SJCRH30 (cell line): ENCODE data around the gene ABLIM2. TPM values are rescaled to one million over a fixed set of nuclear protein-coding genes. Genes with fewer than 3 reads are reported as not detected.

ENCODE experiments used
- DNase-seq, 2 experiments: peaks; one replicate each; pipeline ENCODE4 v3.0.0-alpha.2; 2015 to 2020
- H3K27ac ChIP-seq: fragments of 250-450 bp; sonication (Bioruptor Pico); 2 replicates; pipeline ENCODE4 v1.5.1; 2020; ENCODE audit warnings: mild to moderate bottlenecking, moderate library complexity
- H3K27me3 ChIP-seq: fragments of 250-450 bp; sonication (Bioruptor Pico); 2 replicates; pipeline ENCODE4 v1.5.1; 2020; ENCODE audit warnings: mild to moderate bottlenecking, moderate library complexity
- H3K36me3 ChIP-seq: fragments of 250-450 bp; sonication (Bioruptor Pico); 2 replicates; pipeline ENCODE4 v1.5.1; 2020; ENCODE audit warnings: mild to moderate bottlenecking, moderate library complexity
- H3K4me1 ChIP-seq: fragments of 250-450 bp; sonication (Bioruptor Pico); 2 replicates; pipeline ENCODE4 v1.5.1; 2020; ENCODE audit warnings: mild to moderate bottlenecking, moderate library complexity
- H3K4me3 ChIP-seq: fragments of 250-450 bp; sonication (Bioruptor Pico); 2 replicates; pipeline ENCODE4 v1.5.1; 2020; ENCODE audit warnings: mild to moderate bottlenecking, moderate library complexity
- H3K9me3 ChIP-seq: fragments of 250-450 bp; sonication (Bioruptor Pico); replicated peaks from 2 replicates; pipeline ENCODE4 v1.5.1; 2020; ENCODE audit warnings: mild to moderate bottlenecking, moderate library complexity
- total RNA-seq: library from RNA; depleted of rRNA; stranded (reverse); fragments of >200 nt; shearing (Covaris generic); gene quantifications from 2 replicates; pipeline ENCODE4 v1.2.3, GENCODE V29; 2014

Gene ABLIM2
- total RNA-seq, 1 experiment from 2014 or later = 0.12 TPM

- Histone ChIP-seq H3K27ac (no peak overlapping the region), H3K4me1 (no peaks in the 10 kb centered on the region; the same call in 1 of the 2 replicates), H3K9me3 (no peaks in the 10 kb centered on the region), H3K4me3 (no peak overlapping the region), H3K36me3 (no peaks in the 10 kb centered on the region), H3K27me3 (peaks cover 26% of the 10 kb centered on the region)
- no peak for DNase-seq
Measured at GRCh38 chr4:8076023-8076422, 82.6 kb downstream of the ABLIM2 start.

DNA sequence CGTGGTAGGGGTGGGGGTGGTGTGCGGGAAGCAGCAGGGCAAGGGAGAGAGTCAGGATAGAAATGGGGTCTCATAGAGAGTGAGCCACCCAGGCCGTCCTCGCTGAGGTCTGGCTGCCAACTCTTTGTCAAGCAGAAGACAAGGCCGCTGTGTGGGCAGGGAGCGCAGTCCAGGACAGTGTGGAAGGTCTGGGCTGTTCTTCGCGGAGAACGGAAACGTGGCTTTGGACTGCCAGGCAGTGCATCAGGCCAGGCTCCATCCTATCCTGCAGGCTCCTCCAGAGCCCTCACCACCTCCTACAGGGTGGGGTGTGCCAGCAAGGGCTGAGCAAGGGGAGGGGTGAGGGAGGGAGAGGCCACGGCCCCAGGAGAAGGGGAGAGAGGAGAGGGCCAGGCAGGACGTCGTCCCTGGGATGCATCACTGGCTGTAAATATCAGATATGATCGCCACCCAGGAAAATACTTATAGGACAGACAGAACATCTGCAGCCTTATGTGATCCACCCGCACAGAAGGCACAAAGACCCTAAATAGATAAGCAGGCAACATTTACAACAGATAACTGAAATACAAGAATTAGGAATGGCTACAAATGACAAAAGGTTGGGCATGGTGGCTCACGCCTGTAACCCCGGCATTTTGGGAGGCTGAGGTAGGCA, 85.3 kb downstream of the ABLIM2 start:
- Histone ChIP-seq H3K36me3 (no peaks in the 10 kb centered on the region), H3K9me3 (no peaks in the 10 kb centered on the region), H3K27me3 (peaks cover 17% of the 10 kb centered on the region), H3K4me1 (no peaks in the 10 kb centered on the region), H3K27ac (no peak overlapping the region), H3K4me3 (no peak overlapping the region)
- no peak for DNase-seq

DNA sequence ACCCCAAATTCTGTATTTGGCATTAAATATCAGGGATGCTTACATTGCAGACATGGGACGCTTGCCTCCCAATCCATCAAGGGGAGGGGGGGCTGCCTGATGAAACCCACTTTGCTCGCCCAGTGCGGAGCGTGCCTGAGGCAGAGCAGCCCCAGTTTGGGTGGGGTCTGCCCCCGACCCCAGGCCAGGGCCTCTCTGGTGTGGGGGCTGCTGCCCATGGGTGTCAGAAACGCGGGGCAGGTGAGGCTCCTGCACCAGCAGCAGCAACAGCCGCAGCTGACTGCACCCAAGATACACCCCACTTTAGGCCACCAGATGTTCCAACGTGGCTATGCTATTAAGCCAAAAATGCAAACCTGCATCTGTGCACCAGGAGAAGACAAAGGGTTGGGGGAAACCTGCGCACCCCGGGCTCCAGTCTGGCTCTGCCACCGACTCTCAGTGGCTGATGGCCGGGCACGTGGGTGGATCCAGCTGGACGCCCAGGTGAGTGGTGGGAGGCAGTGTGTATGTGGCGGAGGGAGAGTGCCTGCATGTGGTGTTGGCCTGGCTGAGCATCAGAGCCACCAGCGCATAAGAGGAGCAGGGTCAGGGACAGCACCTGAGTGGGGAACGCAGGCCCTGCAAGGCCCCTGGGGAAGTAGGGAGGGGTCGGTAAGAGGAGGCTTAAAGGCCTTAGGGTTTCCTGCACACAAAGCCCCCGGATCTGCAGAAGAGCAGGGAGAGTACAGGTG, 86.2 kb downstream of the ABLIM2 start:
- no peaks in the 10 kb centered on the region for H3K4me1 ChIP-seq
- H3K9me3 ChIP-seq = no peaks in the 10 kb centered on the region
- H3K4me3 ChIP-seq = no peak overlapping the region
- no peak for DNase-seq
- no peak overlapping the region for H3K27ac ChIP-seq
- H3K27me3 ChIP-seq = peaks cover 20% of the 10 kb centered on the region; the same call in 1 of the 2 replicates
- no peaks in the 10 kb centered on the region for H3K36me3 ChIP-seq

DNA sequence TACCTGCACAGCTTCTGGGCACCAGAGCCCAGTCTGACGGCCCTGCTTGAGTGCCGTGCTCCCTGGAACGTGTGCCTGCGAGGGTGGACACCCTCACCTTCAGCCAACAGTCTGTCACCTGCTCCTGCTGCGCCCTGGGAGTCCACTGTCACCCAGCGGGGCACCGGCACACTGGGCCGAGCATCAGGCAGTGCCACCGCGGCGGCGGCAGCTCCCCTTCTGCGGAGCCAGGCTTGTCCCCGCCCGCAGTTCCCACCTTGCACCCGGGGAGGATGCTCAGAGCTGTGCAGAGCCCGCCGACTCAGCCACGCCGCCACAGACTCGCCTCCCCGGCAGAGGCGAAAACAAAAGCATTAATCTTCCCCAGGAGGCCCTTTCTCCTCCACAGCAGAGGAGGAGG, 86.8 kb downstream of the ABLIM2 start:
- no peak for DNase-seq
- Histone ChIP-seq H3K4me1 (no peaks in the 10 kb centered on the region), H3K4me3 (no peak overlapping the region), H3K36me3 (no peaks in the 10 kb centered on the region), H3K27ac (no peak overlapping the region), H3K27me3 (peaks cover 20% of the 10 kb centered on the region; the same call in 1 of the 2 replicates), H3K9me3 (no peaks in the 10 kb centered on the region)

GRCh38 chr4:8070736-8071718, 87.6 kb downstream of the ABLIM2 start:
- Histone ChIP-seq H3K4me1 (no peaks in the 10 kb centered on the region), H3K36me3 (no peaks in the 10 kb centered on the region), H3K4me3 (no peak overlapping the region), H3K27ac (no peak overlapping the region), H3K27me3 (peaks cover 19% of the 10 kb centered on the region; the same call in 1 of the 2 replicates), H3K9me3 (no peaks in the 10 kb centered on the region)
- no peak for DNase-seq

DNA sequence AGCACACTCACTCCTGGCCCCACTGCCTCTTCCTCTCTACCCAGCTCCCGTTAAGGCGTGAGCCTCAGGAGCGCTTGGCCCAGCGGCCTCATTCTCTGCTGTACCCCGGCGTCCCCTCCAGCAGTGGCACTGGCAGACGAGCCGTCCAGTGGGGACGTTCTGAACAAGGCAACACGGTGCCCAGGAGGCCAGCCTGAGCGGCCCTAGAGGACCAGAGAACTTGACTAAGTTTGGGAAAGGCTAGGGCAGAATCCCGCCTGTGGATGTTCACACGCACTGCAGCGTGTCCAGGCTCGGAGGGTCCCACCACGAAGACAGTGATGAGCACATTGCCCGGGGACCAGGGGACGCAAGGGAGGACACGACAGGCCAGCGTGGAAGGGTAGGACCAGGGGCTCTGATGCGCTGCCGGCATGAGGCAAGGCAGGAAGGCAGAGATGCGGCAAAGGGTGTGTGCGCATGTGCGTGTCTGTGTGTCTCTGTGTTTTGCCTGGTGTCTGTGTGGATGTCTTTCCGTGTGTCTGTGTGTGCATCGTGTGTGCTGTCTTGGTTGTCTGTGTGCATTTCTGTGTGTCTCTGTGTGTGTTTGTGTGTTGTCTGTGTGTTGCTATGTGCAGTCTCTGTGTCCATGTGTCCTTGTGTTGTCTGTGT, 89.4 kb downstream of the ABLIM2 start:
- Histone ChIP-seq H3K36me3 (no peaks in the 10 kb centered on the region), H3K4me3 (no peak overlapping the region), H3K27me3 (peaks cover 16% of the 10 kb centered on the region; the same call in 1 of the 2 replicates), H3K4me1 (no peaks in the 10 kb centered on the region), H3K9me3 (0 out of 2 replicates have a peak, but pooled peaks cover 3% of the 10 kb centered on the region), H3K27ac (no peak overlapping the region)
- DNase-seq = no peak

DNA sequence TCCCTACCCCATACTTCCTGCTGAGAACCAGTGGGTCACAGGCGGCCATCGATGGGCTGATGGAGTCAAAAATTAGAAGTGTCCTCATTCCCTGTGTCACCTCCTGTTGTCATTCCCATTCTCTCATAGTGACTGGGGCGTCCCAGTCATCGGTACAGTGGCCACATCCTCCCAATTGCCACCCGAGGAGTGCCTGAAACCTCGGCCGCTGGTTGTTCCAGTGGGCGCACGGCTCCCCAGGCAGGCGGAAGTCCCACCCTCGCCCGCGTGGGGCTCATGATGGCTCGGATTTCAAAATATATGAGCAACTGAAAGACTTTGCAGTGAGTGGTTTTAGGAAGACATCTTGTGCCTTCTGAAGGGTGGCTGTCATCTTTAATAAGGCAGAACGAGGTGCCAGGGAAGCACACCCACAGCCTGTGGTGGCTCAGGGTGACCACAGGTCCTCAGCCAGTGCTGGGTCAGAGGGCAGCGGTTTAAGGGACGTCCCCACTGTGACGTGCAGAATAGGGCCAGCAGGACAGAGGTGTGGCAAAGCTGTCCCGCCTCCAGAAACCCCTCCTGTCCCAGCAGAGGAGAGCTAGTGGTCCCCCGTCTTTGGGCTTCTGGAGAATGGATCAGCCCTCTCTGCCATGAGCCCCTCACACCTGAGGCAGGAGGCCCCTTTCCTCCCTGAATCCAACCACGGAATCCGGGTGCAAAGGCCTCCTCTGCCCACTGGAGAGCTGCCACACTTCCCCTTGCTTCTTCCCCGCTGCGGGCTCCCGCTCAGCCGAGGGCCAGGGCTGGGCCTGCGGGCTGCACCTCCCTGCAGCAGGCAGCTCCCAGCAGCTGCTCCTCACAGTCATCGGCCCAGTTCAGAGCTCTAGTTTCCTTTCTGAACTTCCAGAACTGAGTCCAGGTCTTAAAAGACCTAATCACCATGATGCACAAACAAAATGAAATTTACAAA, 90.4 kb downstream of the ABLIM2 start:
- H3K4me1 ChIP-seq = no peaks in the 10 kb centered on the region
- no peak overlapping the region for H3K27ac ChIP-seq
- H3K36me3 ChIP-seq = no peaks in the 10 kb centered on the region
- H3K9me3 ChIP-seq = peaks cover 10% of the 10 kb centered on the region
- no peak overlapping the region for H3K4me3 ChIP-seq
- DNase-seq = no peak
- peaks cover 16% of the 10 kb centered on the region; the same call in 1 of the 2 replicates for H3K27me3 ChIP-seq

GRCh38 chr4:8067274-8067936, 91.2 kb downstream of the ABLIM2 start:
- DNase-seq = no peak
- H3K27ac ChIP-seq = no peak overlapping the region
- H3K36me3 ChIP-seq = no peaks in the 10 kb centered on the region
- no peak overlapping the region for H3K4me3 ChIP-seq
- peaks cover 10% of the 10 kb centered on the region for H3K9me3 ChIP-seq
- no peaks in the 10 kb centered on the region for H3K4me1 ChIP-seq
- H3K27me3 ChIP-seq = peaks cover 13% of the 10 kb centered on the region; the same call in 1 of the 2 replicates

GRCh38 chr4:8066336-8066931, 92.2 kb downstream of the ABLIM2 start:
- no peak overlapping the region for H3K4me3 ChIP-seq
- no peak overlapping the region for H3K27ac ChIP-seq
- no peaks in the 10 kb centered on the region for H3K4me1 ChIP-seq
- no peaks in the 10 kb centered on the region for H3K36me3 ChIP-seq
- peaks cover 13% of the 10 kb centered on the region; the same call in 1 of the 2 replicates for H3K27me3 ChIP-seq
- H3K9me3 ChIP-seq = peaks cover 10% of the 10 kb centered on the region
- DNase-seq = no peak

DNA sequence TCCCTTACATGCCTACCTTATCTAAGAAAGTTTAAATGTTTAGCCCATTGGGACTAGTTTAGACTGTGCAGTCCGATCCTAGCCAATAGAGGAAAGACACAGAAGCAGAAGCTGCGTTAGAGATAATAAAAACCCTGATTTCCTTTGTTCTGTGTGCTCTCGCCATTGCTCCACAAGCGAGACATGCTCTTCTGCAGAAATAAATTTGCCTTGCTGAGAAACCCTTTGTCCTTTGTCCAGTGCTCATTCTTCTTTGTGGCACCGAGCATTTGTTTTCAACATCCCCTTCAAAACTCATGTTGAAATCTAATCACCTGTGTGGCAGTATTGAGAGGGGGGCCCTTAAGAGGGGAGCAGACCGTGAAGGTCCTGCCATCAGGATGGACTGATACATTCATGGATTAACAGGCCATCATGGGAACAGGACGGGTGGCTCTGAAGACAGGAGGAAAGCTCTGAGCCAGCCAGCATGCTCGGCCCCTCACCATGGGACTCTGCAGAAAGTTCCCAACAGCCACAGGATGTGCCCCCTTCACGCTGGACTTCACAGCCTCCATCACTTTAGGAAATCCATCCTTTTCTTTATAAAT, 94.5 kb downstream of the ABLIM2 start:
- Histone ChIP-seq H3K36me3 (no peaks in the 10 kb centered on the region), H3K9me3 (peaks cover 10% of the 10 kb centered on the region), H3K4me1 (no peaks in the 10 kb centered on the region), H3K27ac (no peak overlapping the region), H3K27me3 (peaks cover 14% of the 10 kb centered on the region; the same call in 1 of the 2 replicates), H3K4me3 (no peak overlapping the region)
- DNase-seq = no peak

DNA sequence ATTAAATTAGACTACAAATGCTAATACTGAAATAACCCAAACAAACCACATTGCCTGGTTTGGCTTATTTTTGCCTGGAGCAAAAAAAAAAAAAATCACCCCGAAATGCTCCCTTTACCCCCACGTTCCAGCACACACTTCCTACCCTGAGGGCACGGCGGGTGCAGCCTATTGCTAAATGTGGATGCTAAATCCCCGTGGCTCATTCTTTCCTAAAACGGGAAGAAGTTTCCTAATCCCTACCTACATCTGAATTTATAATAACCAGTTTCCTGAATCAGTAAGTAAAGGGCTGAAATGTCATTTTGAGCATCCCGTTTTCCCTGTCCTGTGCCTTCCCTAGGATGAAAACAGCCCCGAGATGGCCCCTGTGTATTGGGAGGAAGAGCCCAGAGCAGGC, 97.0 kb downstream of the ABLIM2 start:
- Histone ChIP-seq H3K27me3 (peaks cover 5% of the 10 kb centered on the region; the same call in 1 of the 2 replicates), H3K36me3 (no peaks in the 10 kb centered on the region), H3K4me3 (no peak overlapping the region), H3K9me3 (peaks cover 10% of the 10 kb centered on the region), H3K4me1 (no peaks in the 10 kb centered on the region), H3K27ac (no peak overlapping the region)
- DNase-seq = no peak

- Histone ChIP-seq H3K27ac (no peak overlapping the region), H3K4me1 (no peaks in the 10 kb centered on the region), H3K36me3 (no peaks in the 10 kb centered on the region), H3K27me3 (peaks cover 5% of the 10 kb centered on the region; the same call in 1 of the 2 replicates), H3K4me3 (no peak overlapping the region), H3K9me3 (peaks cover 10% of the 10 kb centered on the region)
- DNase-seq = no peak
Measured at GRCh38 chr4:8061145-8061544, 97.5 kb downstream of the ABLIM2 start.
